Lung (tissue), 12 donors: Measurements from ENCODE around the gene PSD. TPM values are rescaled to one million over a fixed set of nuclear protein-coding genes. Genes with fewer than 3 reads are reported as not detected.
A peak's percentile ranks its signal among the peaks of the same experiment; 100 is the strongest.

ENCODE experiments used
- ATAC-seq: fragments of 200-7000 bp; cut with Tn5 transposase; one replicate; pipeline ENCODE4 v1.9.1; 2020; ENCODE audit warnings: moderate number of reproducible peaks; ENCODE audit not compliant: insufficient read depth, low FRiP score
- DNase-seq, 3 donors: peaks; one replicate each; pipeline ENCODE4 v3.0.0-alpha.2; 2013 to 2017
- H3K27ac ChIP-seq, 2 donors: one replicate each; pipeline ENCODE4 v1.5.1; 2013; ENCODE audit warnings: mild to moderate bottlenecking in 2 of 2, moderate library complexity in 2 of 2, control low read depth in 1 of 2, inconsistent platforms in 1 of 2, low read depth in 1 of 2, low read length in 1 of 2
- H3K27me3 ChIP-seq, 3 donors: one replicate each; pipeline ENCODE4 v1.5.1; 2013; ENCODE audit warnings: low read length in 2 of 3; ENCODE audit not compliant: control insufficient read depth in 3 of 3, insufficient read depth in 3 of 3
- H3K36me3 ChIP-seq, 4 donors: one replicate each; pipeline ENCODE4 v1.5.1; 2013; ENCODE audit warnings: low read length in 4 of 4, mild to moderate bottlenecking in 1 of 4, moderate library complexity in 1 of 4; ENCODE audit not compliant: control insufficient read depth in 4 of 4, insufficient read depth in 4 of 4
- H3K4me1 ChIP-seq, 5 donors: one replicate each; pipeline ENCODE4 v1.5.1; 2013; ENCODE audit warnings: low read length in 5 of 5, mild to moderate bottlenecking in 2 of 5, moderate library complexity in 1 of 5; ENCODE audit not compliant: control insufficient read depth in 5 of 5, insufficient read depth in 5 of 5
- H3K4me3 ChIP-seq: one replicate; pipeline ENCODE4 v1.5.1; 2013; ENCODE audit warnings: mild to moderate bottlenecking, control low read depth, moderate library complexity
- H3K9ac ChIP-seq, 2 donors: one replicate each; pipeline ENCODE4 v1.5.1; 2013; ENCODE audit warnings: low read length in 2 of 2, control low read depth in 1 of 2; ENCODE audit not compliant: insufficient read depth in 1 of 2
- H3K9me3 ChIP-seq, 4 donors: one replicate each; pipeline ENCODE4 v1.5.1; 2013; ENCODE audit warnings: low read length in 3 of 4, mild to moderate bottlenecking in 1 of 4, moderate library complexity in 1 of 4; ENCODE audit not compliant: control insufficient read depth in 4 of 4, insufficient read depth in 3 of 4
- WGBS, 2 donors: extraction: QIAGEN DNeasy Blood & Tissue Kit; methylation state at CpG; one replicate each; pipeline ENCODE4 v1.1.7; 2013; 5-methylcytosine and 5-hydroxymethylcytosine counted together
- polyA plus RNA-seq, 2 donors: library from polyadenylated mRNA; stranded (reverse); fragments of 200-250 nt; gene quantifications; one replicate each; pipeline ENCODE4 v1.2.1, GENCODE V29; 2013
- total RNA-seq, 2 donors: library from RNA; depleted of rRNA in 1 of 2; stranded (reverse); fragments of >200 nt in 1 of 2; gene quantifications; one replicate each; pipeline ENCODE4 v1.2.1, GENCODE V29; 2014 to 2021
- TF ChIP-seq, protein P1 (sequence below): IDR thresholded peaks from 2 replicates; pipeline ENCODE4 v1.5.1; 2012; ENCODE audit warnings: mild to moderate bottlenecking; ENCODE audit errors: control extremely low read depth, extremely low read depth
- donor health status: control.
- donor health status: control.
- donor health status: Bipolar disorder and iron deficiency.
- donor health status: healthy.
- donor health status: DM: yes; HTN: yes; CAD: no.

The PSD gene
- total and polyA plus RNA-seq, 4 donors: 1.1 to 5.3 (median 3.2) TPM

DNA sequence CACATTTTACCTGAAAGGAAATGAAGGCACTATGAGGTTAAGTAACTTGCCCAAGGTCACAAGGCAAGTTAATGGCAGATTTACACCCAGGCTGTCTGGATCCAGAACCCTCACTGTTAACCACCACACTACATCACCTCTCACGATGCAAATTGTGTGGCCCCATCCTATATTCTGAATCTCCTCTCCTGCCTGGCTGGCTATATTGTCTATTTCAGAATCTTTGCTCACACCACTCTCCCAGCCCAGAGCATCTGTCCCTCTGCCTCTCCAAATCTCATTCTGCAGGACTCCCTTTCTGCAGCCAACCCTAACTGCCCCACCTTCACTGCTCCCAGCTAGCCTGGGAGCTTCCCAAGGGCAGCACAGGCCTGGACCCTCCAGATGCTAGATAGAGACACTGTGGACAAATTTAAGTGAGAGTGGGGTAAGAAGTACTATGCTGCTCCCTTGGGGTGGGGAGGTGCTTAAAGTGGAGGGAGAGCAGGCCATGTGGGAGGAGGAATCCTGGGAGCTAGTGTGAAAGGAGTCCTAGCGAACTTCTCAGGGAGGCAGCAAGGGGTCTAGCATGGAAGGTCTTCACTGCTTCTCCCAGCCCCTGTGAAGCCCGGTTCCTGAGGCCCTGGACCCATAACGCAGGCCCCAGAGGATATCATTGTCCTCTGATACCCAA lies 13.0 kb upstream of the PSD start:
- Histone ChIP-seq H3K9me3 (no peaks in the 10 kb centered on the region), H3K27me3 (no peaks in the 10 kb centered on the region), H3K9ac (peak overlapping the region; percentile 85 to 92), H3K4me1 (peaks cover 0 to 19% (median 9%) of the 10 kb centered on the region in 5 donors), H3K36me3 (peaks cover 0 to 3% (median 0%) of the 10 kb centered on the region in 4 donors), H3K4me3 (peak overlapping the region; percentile 51), H3K27ac (peak overlapping the region; percentile 37 to 49)
- 22 to 23% methylated on average over 4 of the region's 4 CpGs for WGBS, 2 donors
- ATAC-seq: no peak
- TF ChIP-seq, protein P1, sequence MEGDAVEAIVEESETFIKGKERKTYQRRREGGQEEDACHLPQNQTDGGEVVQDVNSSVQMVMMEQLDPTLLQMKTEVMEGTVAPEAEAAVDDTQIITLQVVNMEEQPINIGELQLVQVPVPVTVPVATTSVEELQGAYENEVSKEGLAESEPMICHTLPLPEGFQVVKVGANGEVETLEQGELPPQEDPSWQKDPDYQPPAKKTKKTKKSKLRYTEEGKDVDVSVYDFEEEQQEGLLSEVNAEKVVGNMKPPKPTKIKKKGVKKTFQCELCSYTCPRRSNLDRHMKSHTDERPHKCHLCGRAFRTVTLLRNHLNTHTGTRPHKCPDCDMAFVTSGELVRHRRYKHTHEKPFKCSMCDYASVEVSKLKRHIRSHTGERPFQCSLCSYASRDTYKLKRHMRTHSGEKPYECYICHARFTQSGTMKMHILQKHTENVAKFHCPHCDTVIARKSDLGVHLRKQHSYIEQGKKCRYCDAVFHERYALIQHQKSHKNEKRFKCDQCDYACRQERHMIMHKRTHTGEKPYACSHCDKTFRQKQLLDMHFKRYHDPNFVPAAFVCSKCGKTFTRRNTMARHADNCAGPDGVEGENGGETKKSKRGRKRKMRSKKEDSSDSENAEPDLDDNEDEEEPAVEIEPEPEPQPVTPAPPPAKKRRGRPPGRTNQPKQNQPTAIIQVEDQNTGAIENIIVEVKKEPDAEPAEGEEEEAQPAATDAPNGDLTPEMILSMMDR: no peak
- no peak for DNase-seq

- Histone ChIP-seq H3K27ac (no peak overlapping the region), H3K9ac (no peak overlapping the region), H3K36me3 (peaks cover 0 to 5% (median 4%) of the 10 kb centered on the region in 4 donors), H3K9me3 (no peaks in the 10 kb centered on the region), H3K4me1 (peaks cover 0 to 7% (median 1%) of the 10 kb centered on the region in 5 donors), H3K4me3 (no peak overlapping the region), H3K27me3 (no peaks in the 10 kb centered on the region)
- TF ChIP-seq, protein P1: no peak
- WGBS, 2 donors: 86 to 91% methylated on average over 7 to 8 of the region's 8 CpGs
- no peak for DNase-seq
- no peak for ATAC-seq
These were observed 10.9 kb upstream of the PSD start for GRCh38 chr10:102429468-102429867.

GRCh38 chr10:102426803-102427287 lies 8.3 kb upstream of the PSD start:
- Histone ChIP-seq H3K27ac (no peak overlapping the region), H3K4me3 (no peak overlapping the region), H3K4me1 (peaks cover 0 to 16% (median 9%) of the 10 kb centered on the region in 5 donors), H3K27me3 (no peaks in the 10 kb centered on the region), H3K9me3 (no peaks in the 10 kb centered on the region), H3K9ac (no peak overlapping the region), H3K36me3 (peaks cover 0 to 17% (median 11%) of the 10 kb centered on the region in 4 donors)
- DNase-seq (no peak), ATAC-seq (no peak)
- TF ChIP-seq, protein P1: no peak
- 90 to 94% methylated on average over 7 of the region's 7 CpGs for WGBS, 2 donors

DNA sequence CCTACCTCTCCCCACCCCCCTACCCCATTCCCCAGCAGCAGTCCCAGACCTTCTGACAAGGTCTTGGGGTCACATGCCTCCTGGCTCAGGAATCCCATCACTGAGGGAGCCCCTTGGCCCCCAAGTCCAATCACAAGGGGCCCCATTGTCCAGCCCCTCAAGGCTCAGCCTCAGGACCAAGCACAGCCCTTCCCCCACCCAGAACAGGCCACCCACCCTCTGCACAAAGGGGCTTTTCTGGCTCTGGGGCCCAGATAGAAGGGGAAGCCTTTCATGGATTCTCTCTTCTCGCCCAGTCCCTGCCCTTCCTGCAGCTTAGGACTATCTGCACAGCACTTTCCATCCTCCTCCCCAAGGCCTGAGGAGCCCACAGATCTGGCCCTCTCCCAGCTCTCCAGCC lies 6.9 kb upstream of the PSD start:
- H3K4me1 ChIP-seq: peaks cover 0 to 15% (median 9%) of the 10 kb centered on the region in 5 donors
- no peaks in the 10 kb centered on the region for H3K9me3 ChIP-seq
- no peak overlapping the region for H3K27ac ChIP-seq
- DNase-seq (no peak), ATAC-seq (no peak)
- peaks cover 0 to 17% (median 11%) of the 10 kb centered on the region in 4 donors for H3K36me3 ChIP-seq
- TF ChIP-seq, protein P1: no peak
- 83 to 97% methylated on average over 1 of the region's 1 CpG for WGBS, 2 donors
- no peaks in the 10 kb centered on the region for H3K27me3 ChIP-seq
- no peak overlapping the region for H3K4me3 ChIP-seq
- no peak overlapping the region for H3K9ac ChIP-seq
